ENCODE measurements around the gene DDI2. TPM values are rescaled to one million over a fixed set of nuclear protein-coding genes. Genes with fewer than 3 reads are reported as not detected.

DDI2 gene
- total RNA-seq, 1 donor from 2014 or later, result 26.1 TPM

DNA sequence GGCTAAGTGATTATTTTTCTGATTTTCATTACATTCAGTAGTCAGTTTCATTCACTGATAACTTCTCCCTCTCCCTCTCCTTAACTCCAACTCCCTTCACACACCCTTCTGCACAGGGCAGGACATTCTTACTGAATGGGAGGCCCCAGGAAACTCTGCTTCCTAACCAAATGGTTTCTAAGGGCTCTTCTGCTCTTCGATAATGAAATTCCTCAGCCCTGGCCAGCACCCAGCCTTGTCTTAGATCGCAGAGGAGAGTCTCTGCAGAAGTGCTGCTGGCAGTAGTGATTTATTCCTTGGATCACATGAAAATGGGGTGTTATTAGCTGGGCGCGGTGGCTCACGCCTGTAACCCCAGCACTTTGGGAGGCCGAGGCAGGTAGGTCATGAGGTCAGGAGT is 83.2 kb downstream of the DDI2 start:
- H3K9me3 Mint-ChIP-seq (ENCODE audit: unreplicated experiment), result no peaks in the 10 kb centered on the region
- FAIRE-seq (no peak), DNase-seq (ENCODE audit: low read depth) (peak; percentile 45)
- Histone ChIP-seq H3K4me1 (ENCODE audit: insufficient read depth, low read length) (peaks cover 20% of the 10 kb centered on the region), H3K36me3 (ENCODE audit: insufficient read depth, low read length) (no peaks in the 10 kb centered on the region), H3K27ac (ENCODE audit: low read depth, low read length) (no peak overlapping the region), H3K9me3 (ENCODE audit: insufficient read depth, low read depth, low read length) (no peaks in the 10 kb centered on the region), H3K4me3 (ENCODE audit: insufficient read depth, low read depth, low read length) (no peak overlapping the region), H3K79me2 (ENCODE audit: insufficient read depth, low read length) (peaks cover 70% of the 10 kb centered on the region), H4K20me1 (ENCODE audit: insufficient read depth, low read length) (peaks cover 53% of the 10 kb centered on the region), H2AFZ (ENCODE audit: low read depth, low read length) (no peak overlapping the region), H3K4me2 (ENCODE audit: low read length) (no peak overlapping the region), H3K27me3 (ENCODE audit: insufficient read depth, low read length) (no peaks in the 10 kb centered on the region), H3K9ac (ENCODE audit: low read length) (no peak overlapping the region)
- peaks cover 2% of the 10 kb centered on the region for H3K36me3 Mint-ChIP-seq (ENCODE audit: low read depth, unreplicated experiment)
- no peak for TF ChIP-seq EZH2 (IDR thresholded peaks at IDR 0.05; ENCODE audit: insufficient read depth, low read length)
- no peak for TF ChIP-seq CTCF (IDR thresholded peaks at IDR 0.05; ENCODE audit: insufficient read depth, low read depth, low read length)
- no peaks in the 10 kb centered on the region for H3K27me3 Mint-ChIP-seq (ENCODE audit: low read depth, unreplicated experiment)
- H3K4me3 Mint-ChIP-seq (ENCODE audit: unreplicated experiment), result no peak overlapping the region
- peaks cover 28% of the 10 kb centered on the region for H3K4me1 Mint-ChIP-seq (ENCODE audit: low read depth, unreplicated experiment)
- H3K27ac Mint-ChIP-seq (ENCODE audit: unreplicated experiment), result no peak overlapping the region

- Histone ChIP-seq H3K9ac (ENCODE audit: low read length) (no peak overlapping the region), H3K4me2 (ENCODE audit: low read length) (no peak overlapping the region), H3K79me2 (ENCODE audit: insufficient read depth, low read length) (peaks cover 72% of the 10 kb centered on the region), H2AFZ (ENCODE audit: low read depth, low read length) (no peak overlapping the region), H3K4me3 (ENCODE audit: insufficient read depth, low read depth, low read length) (no peak overlapping the region), H4K20me1 (ENCODE audit: insufficient read depth, low read length) (peaks cover 56% of the 10 kb centered on the region), H3K27ac (ENCODE audit: low read depth, low read length) (no peak overlapping the region), H3K36me3 (ENCODE audit: insufficient read depth, low read length) (peaks cover 2% of the 10 kb centered on the region), H3K27me3 (ENCODE audit: insufficient read depth, low read length) (no peaks in the 10 kb centered on the region), H3K4me1 (ENCODE audit: insufficient read depth, low read length) (peaks cover 20% of the 10 kb centered on the region), H3K9me3 (ENCODE audit: insufficient read depth, low read depth, low read length) (no peaks in the 10 kb centered on the region)
- H3K4me3 Mint-ChIP-seq (ENCODE audit: unreplicated experiment), result no peak overlapping the region
- TF ChIP-seq EZH2 (IDR thresholded peaks at IDR 0.05; ENCODE audit: insufficient read depth, low read length) (no peak), CTCF (IDR thresholded peaks at IDR 0.05; ENCODE audit: insufficient read depth, low read depth, low read length) (no peak)
- H3K36me3 Mint-ChIP-seq (ENCODE audit: low read depth, unreplicated experiment), result peaks cover 6% of the 10 kb centered on the region
- no peaks in the 10 kb centered on the region for H3K27me3 Mint-ChIP-seq (ENCODE audit: low read depth, unreplicated experiment)
- no peak for FAIRE-seq
- H3K4me1 Mint-ChIP-seq (ENCODE audit: low read depth, unreplicated experiment), result peaks cover 29% of the 10 kb centered on the region
- DNase-seq (ENCODE audit: low read depth), result no peak
- H3K27ac Mint-ChIP-seq (ENCODE audit: unreplicated experiment), result no peak overlapping the region
- H3K9me3 Mint-ChIP-seq (ENCODE audit: unreplicated experiment), result no peaks in the 10 kb centered on the region
These were observed 84.5 kb downstream of the DDI2 start for GRCh38 chr1:15701784-15702183.

GRCh38 chr1:15702722-15703550 is 85.7 kb downstream of the DDI2 start:
- no peak overlapping the region for H2AFZ ChIP-seq (ENCODE audit: low read depth, low read length)

More at GRCh38 chr1:15702722-15703550, 85.7 kb downstream of the DDI2 start:
- Histone ChIP-seq H3K4me1 (ENCODE audit: insufficient read depth, low read length) (peaks cover 20% of the 10 kb centered on the region), H3K4me2 (ENCODE audit: low read length) (peak overlapping the region; percentile 78), H3K27ac (ENCODE audit: low read depth, low read length) (peak overlapping the region; percentile 81), H3K36me3 (ENCODE audit: insufficient read depth, low read length) (peaks cover 2% of the 10 kb centered on the region), H3K27me3 (ENCODE audit: insufficient read depth, low read length) (no peaks in the 10 kb centered on the region), H3K79me2 (ENCODE audit: insufficient read depth, low read length) (peaks cover 74% of the 10 kb centered on the region), H3K9ac (ENCODE audit: low read length) (peak overlapping the region; percentile 73), H3K9me3 (ENCODE audit: insufficient read depth, low read depth, low read length) (no peaks in the 10 kb centered on the region), H3K4me3 (ENCODE audit: insufficient read depth, low read depth, low read length) (no peak overlapping the region), H4K20me1 (ENCODE audit: insufficient read depth, low read length) (peaks cover 54% of the 10 kb centered on the region)
- no peaks in the 10 kb centered on the region for H3K9me3 Mint-ChIP-seq (ENCODE audit: unreplicated experiment)
- no peak for DNase-seq (ENCODE audit: low read depth)
- H3K27ac Mint-ChIP-seq (ENCODE audit: unreplicated experiment), result peak overlapping the region; percentile 94
- no peak overlapping the region for H3K4me3 Mint-ChIP-seq (ENCODE audit: unreplicated experiment)
- H3K27me3 Mint-ChIP-seq (ENCODE audit: low read depth, unreplicated experiment), result no peaks in the 10 kb centered on the region
- H3K36me3 Mint-ChIP-seq (ENCODE audit: low read depth, unreplicated experiment), result peaks cover 4% of the 10 kb centered on the region
- peaks cover 25% of the 10 kb centered on the region for H3K4me1 Mint-ChIP-seq (ENCODE audit: low read depth, unreplicated experiment)
- no peak for FAIRE-seq
- TF ChIP-seq EZH2 (IDR thresholded peaks at IDR 0.05; ENCODE audit: insufficient read depth, low read length), result no peak
- no peak for TF ChIP-seq CTCF (IDR thresholded peaks at IDR 0.05; ENCODE audit: insufficient read depth, low read depth, low read length)
